ENCODE measurements around the gene PNPLA2.
A peak's percentile ranks its signal among the peaks of the same experiment; 100 is the strongest.

Gene PNPLA2

DNA sequence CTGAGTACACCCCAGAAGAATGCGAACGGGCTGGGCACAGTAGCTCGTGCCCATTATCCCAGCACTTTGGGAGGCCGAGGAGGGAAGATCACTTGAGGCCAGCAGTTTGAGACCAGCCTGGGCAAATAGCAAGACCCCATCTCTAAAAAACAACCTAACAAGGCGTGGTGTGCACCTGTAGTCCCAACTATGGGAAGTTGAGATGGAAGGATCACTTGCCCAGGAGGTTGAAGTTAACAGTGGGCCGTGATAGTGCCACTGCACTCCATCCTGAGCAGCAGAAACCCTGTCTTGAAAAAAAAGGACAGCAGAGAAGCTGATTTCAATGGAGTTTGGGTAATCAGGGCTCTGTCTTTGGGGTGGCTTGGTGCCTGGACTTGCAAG lies 5.7 kb upstream of the PNPLA2 start:
- CTCF ChIA-PET = no interaction called here
- TF ChIP-seq, protein P1, sequence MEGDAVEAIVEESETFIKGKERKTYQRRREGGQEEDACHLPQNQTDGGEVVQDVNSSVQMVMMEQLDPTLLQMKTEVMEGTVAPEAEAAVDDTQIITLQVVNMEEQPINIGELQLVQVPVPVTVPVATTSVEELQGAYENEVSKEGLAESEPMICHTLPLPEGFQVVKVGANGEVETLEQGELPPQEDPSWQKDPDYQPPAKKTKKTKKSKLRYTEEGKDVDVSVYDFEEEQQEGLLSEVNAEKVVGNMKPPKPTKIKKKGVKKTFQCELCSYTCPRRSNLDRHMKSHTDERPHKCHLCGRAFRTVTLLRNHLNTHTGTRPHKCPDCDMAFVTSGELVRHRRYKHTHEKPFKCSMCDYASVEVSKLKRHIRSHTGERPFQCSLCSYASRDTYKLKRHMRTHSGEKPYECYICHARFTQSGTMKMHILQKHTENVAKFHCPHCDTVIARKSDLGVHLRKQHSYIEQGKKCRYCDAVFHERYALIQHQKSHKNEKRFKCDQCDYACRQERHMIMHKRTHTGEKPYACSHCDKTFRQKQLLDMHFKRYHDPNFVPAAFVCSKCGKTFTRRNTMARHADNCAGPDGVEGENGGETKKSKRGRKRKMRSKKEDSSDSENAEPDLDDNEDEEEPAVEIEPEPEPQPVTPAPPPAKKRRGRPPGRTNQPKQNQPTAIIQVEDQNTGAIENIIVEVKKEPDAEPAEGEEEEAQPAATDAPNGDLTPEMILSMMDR (IDR thresholded peaks at IDR 0.05; ENCODE audit: insufficient read depth, low read length, missing control alignments) = no peak
- POLR2A ChIA-PET = no interaction called here
- no peak overlapping the region for H3K4me3 ChIP-seq (ENCODE audit: low read depth, low read length)
- DNase-seq (ENCODE audit: low read depth, low spot score) = no peak

DNA sequence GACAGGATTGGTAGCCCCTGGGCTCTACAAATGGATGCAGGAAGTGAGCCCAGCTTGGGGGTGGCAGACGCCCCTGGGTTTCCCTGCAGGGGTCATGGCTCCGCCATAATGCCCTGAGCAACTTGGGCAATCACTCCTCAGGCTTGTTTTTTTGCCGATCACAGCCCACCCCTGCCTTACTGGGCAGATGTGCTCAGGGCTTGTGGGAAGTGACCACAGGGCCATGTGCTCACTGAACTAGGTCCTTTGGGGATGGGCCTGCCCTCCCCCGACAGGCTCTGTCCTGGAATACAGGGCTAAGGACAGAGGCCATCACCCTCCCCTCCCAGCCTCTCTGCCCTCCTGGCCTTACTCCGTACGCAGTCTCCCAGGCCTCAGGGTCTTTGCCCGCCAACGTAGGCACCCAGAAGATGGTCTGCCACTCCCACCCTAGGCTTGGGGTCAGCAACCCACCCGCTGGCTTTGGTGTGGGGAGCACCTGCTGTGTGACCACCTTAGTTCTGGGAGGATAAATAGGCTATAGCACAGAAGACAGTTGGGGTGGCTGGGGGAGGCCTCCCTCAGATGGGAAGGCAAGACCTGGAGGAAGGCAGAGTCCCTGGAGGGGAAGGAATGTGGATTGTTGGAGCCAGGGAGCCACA lies 5.1 kb upstream of the PNPLA2 start:
- H3K4me3 ChIP-seq (ENCODE audit: low read depth, low read length) = no peak overlapping the region
- POLR2A ChIA-PET = no interaction called here
- TF ChIP-seq, protein P1 (IDR thresholded peaks at IDR 0.05; ENCODE audit: insufficient read depth, low read length, missing control alignments) = no peak
- CTCF ChIA-PET = no interaction called here
- no peak for DNase-seq (ENCODE audit: low read depth, low spot score)

DNA sequence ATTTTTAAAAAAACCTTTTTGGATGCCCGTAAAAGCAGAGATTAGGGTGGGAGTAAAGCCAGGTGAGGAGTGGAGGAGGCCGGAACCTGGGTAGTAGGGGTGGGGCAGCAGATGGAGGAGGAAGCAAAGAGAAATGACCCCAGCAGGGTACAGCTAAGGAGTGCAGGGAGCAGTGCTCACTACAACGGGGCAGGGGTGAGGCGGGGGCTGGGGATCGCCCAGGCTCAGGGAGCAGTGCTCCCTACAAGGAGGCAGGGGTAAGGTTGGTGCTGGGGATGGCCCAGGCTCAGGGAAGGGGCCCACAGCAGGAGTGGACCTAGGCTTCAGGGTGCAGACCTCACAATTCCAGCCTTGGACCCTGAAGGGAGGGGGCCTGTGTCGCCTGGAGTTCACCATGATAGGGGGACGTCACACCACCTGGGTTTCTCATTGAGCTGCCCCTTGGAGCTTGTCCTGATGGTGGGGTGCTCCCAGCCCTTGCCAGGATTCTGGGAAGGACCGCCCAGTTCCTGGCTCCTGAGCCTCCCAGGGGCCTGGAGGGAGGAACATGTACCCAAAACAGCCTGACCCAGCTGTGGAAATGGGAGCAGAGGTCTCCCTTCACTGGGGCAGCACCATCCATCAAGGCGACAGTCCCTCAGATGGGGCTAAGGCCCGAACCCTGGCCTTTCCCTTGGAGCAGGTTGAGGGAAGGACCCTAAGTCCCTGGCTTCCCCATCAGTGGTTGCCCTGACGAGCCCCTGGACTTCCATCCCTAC lies 2.9 kb upstream of the PNPLA2 start:
- ChIA-PET POLR2A (interaction anchor here (1.7 kb wide), 1 partner anchor 27 kb away, joined by 5 read pairs; the partner anchor contains the start of gene TSPAN4), CTCF (interaction anchor here (1.5 to 1.7 kb wide), 2 partner anchors 12 to 19 kb away, joined by 4 read pairs; partner anchors contain the start of gene CRACR2B)
- H3K4me3 ChIP-seq (ENCODE audit: low read depth, low read length) = no peak overlapping the region
- no peak for DNase-seq (ENCODE audit: low read depth, low spot score)
- TF ChIP-seq, protein P1 (IDR thresholded peaks at IDR 0.05; ENCODE audit: insufficient read depth, low read length, missing control alignments) = no peak

DNA sequence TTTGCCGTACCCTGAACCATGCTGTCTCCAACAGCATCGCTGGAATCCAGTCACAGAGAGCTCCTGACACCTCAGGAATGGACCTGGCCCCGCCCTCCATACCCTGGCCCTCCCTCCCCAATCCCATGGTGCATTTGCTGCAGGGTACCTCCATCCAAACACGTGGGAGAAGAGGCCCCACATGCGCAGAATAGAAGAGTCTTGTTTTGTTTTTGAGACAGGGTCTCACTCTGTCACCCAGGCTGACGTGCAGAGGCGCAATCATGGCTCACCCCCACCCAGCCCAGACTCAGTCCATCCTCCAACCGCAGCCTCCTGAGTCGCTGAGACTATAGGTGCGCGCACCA lies 2.3 kb upstream of the PNPLA2 start:
- POLR2A ChIA-PET = interaction anchor here (1.7 kb wide), 1 partner anchor 26 kb away, joined by 5 read pairs; the partner anchor contains the start of gene TSPAN4
- DNase-seq (ENCODE audit: low read depth, low spot score) = no peak
- CTCF ChIA-PET = interaction anchor here (1.5 to 1.7 kb wide), 2 partner anchors 11 to 18 kb away, joined by 4 read pairs; partner anchors contain the start of gene CRACR2B
- H3K4me3 ChIP-seq (ENCODE audit: low read depth, low read length) = no peak overlapping the region
- TF ChIP-seq, protein P1 (IDR thresholded peaks at IDR 0.05; ENCODE audit: insufficient read depth, low read length, missing control alignments) = no peak

DNA sequence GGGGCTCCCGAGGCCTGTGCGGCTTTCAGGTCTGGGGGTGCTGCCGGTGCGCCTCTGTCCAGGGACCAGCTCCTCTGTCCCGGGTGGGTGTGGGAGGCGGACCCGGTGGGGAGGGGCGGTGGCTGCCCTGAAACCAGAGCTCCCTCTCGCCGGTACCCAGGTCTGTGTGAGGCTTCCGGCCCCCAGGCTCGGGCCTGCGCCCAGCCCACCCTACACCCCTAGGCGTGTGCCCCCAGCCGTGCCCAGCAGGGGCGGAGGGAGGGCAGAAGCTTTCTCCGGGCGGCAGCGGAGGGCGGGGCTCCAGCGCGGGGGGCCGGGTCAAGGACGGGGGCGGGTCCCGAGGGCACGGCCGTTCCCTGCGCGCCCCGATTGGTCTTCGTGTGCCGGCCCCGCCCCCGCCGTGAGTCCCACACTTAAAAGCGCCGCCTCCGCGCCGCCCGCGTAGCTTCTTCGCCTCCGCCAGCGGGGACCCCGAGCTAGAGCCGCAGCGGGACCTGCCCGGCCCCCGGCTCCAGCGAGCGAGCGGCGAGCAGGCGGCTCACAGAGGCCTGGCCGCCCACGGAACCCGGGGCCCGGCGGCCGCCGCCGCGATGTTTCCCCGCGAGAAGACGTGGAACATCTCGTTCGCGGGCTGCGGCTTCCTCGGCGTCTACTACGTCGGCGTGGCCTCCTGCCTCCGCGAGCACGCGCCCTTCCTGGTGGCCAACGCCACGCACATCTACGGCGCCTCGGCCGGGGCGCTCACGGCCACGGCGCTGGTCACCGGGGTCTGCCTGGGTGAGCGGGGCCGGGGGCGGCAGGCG lies 616 bp downstream of the PNPLA2 start:
- CTCF ChIA-PET = interaction anchor here (0.7 to 1.4 kb wide), 5 partner anchors 14 to 79 kb away, joined by 3 to 5 read pairs (median 4); no protein-coding TSS in a partner anchor
- no peak for DNase-seq (ENCODE audit: low read depth, low spot score)
- POLR2A ChIA-PET = interaction anchor here (0.7 to 4.6 kb wide), 15 partner anchors 8 to 123 kb away, joined by 3 to 96 read pairs (median 6); partner anchors contain the start of genes CD151, PIDD1, RPLP2 and TMEM80
- H3K4me3 ChIP-seq (ENCODE audit: low read depth, low read length) = peak overlapping the region; percentile 72
- TF ChIP-seq, protein P1 (IDR thresholded peaks at IDR 0.05; ENCODE audit: insufficient read depth, low read length, missing control alignments) = peak; percentile 25

Data from AG04449 (cell line).